ENCODE data around the gene ESRRB.

The ESRRB gene

GRCh38 chr14:76490111-76490510 is 114.2 kb downstream of the ESRRB start:
- in situ Hi-C loops (cut with HindIII; ENCODE audit: low sequenced_read_pairs), result no loop called here
- TF ChIP-seq CTCF (IDR thresholded peaks at IDR 0.05; ENCODE audit: low read depth, low read length), result no peak
- no peak for DNase-seq (ENCODE audit: low read depth, low spot score)
- H3K4me3 ChIP-seq (ENCODE audit: low read depth, low read length), result no peak overlapping the region

- in situ Hi-C loops (cut with HindIII; ENCODE audit: low sequenced_read_pairs), result no loop called here
- no peak overlapping the region for H3K4me3 ChIP-seq (ENCODE audit: low read depth, low read length)
- no peak for TF ChIP-seq CTCF (IDR thresholded peaks at IDR 0.05; ENCODE audit: low read depth, low read length)
- DNase-seq (ENCODE audit: low read depth, low spot score), result no peak
These were observed 114.8 kb downstream of the ESRRB start for GRCh38 chr14:76490735-76491134.

GRCh38 chr14:76491172-76491930 is 115.4 kb downstream of the ESRRB start:
- no peak for TF ChIP-seq CTCF (IDR thresholded peaks at IDR 0.05; ENCODE audit: low read depth, low read length)
- in situ Hi-C loops (cut with HindIII; ENCODE audit: low sequenced_read_pairs), result no loop called here
- DNase-seq (ENCODE audit: low read depth, low spot score), result no peak
- no peak overlapping the region for H3K4me3 ChIP-seq (ENCODE audit: low read depth, low read length)

- in situ Hi-C loops (cut with HindIII; ENCODE audit: low sequenced_read_pairs), result no loop called here
- no peak for DNase-seq (ENCODE audit: low read depth, low spot score)
- H3K4me3 ChIP-seq (ENCODE audit: low read depth, low read length), result no peak overlapping the region
- no peak for TF ChIP-seq CTCF (IDR thresholded peaks at IDR 0.05; ENCODE audit: low read depth, low read length)
These were observed 120.0 kb downstream of the ESRRB start for GRCh38 chr14:76495983-76496382.

- no peak overlapping the region for H3K4me3 ChIP-seq (ENCODE audit: low read depth, low read length)
- in situ Hi-C loops (cut with HindIII; ENCODE audit: low sequenced_read_pairs), result no loop called here
- no peak for DNase-seq (ENCODE audit: low read depth, low spot score)
- TF ChIP-seq CTCF (IDR thresholded peaks at IDR 0.05; ENCODE audit: low read depth, low read length), result no peak
These were observed 120.7 kb downstream of the ESRRB start for GRCh38 chr14:76496595-76496994.

- DNase-seq (ENCODE audit: low read depth, low spot score), result no peak
- in situ Hi-C loops (cut with HindIII; ENCODE audit: low sequenced_read_pairs), result no loop called here
- H3K4me3 ChIP-seq (ENCODE audit: low read depth, low read length), result no peak overlapping the region
- no peak for TF ChIP-seq CTCF (IDR thresholded peaks at IDR 0.05; ENCODE audit: low read depth, low read length)
These were observed 121.9 kb downstream of the ESRRB start for GRCh38 chr14:76497550-76498462.

Data from astrocyte of the spinal cord (primary cell).